Spleen (tissue), 7 donors: ENCODE measurements around the gene SNX10.

Experiments used
- POLR2A ChIP-seq, 3 donors: fragments of 450-650 bp; IDR thresholded peaks; one replicate each; pipeline ENCODE4 v1.5.1; 2017; ENCODE audit warnings: antibody characterized with exemption in 3 of 3, mild to moderate bottlenecking in 1 of 3
- POLR2AphosphoS5 ChIP-seq, 3 donors: sonication (generic); formaldehyde crosslinking; IDR thresholded peaks; one replicate each; pipeline ENCODE4 v1.5.1; 2017; ENCODE audit warnings: antibody characterized with exemption in 3 of 3
- TF ChIP-seq, protein P1 (sequence below), 11 experiments: fragments of 200-600 bp in 7 of 11; fragments of 450-650 bp in 4 of 11; sonication (generic) in 4 of 11; IDR thresholded peaks in 8 of 11; conservative IDR thresholded peaks in 3 of 11; 1 replicate in 7 of 11; 2 replicates in 4 of 11; pipeline versions ENCODE4 v1.4.0 to v1.8.0; 2016 to 2021; ENCODE audit warnings: antibody characterized with exemption in 11 of 11, inconsistent platforms in 4 of 11, mild to moderate bottlenecking in 1 of 11
- donor health status: DM: no; HTN: no; CAD: no; lungs with moderate emphysema.
- donor health status: DM: no; HTN: no; CAD: no.
- donor health status: DM: no; HTN: no; CAD: no.

DNA sequence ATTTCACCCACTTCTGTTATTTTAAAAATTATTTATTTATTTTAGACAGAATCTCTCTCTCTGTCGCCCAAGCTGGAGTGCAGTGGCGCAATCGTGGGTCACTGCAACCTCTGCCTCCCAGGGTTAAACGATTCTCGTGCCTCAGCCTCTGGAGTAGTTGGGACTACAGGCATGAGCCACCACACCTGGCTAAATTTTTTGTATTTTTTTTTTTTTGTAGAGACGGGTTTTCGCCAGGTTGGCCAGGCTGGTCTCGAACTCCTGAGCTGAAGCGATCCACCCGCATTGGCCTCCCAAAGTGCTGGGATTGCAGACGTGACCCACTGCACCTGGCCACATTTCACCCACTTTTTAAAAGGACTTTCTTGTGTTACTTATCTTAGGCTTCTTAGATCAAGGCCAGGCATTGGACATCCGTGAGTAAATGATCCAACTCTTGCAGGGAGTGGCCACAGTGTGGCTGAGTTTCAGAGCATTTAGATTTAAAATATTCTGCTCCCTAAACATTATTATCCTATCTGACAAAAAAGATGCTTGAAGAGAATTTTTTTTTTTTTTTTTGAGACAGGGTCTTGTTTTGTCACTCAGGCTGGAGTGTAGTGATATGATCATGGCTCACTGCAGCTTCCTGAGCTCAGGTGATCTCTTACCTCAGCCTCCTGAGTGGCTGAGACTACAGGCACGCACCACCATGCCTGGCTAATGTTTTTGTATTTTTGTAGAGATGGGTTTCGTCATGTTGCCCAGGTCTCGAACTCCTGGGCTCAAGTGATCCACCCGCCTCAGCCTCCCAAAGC lies 14.4 kb downstream of the SNX10 start:
- TF ChIP-seq, protein P1, sequence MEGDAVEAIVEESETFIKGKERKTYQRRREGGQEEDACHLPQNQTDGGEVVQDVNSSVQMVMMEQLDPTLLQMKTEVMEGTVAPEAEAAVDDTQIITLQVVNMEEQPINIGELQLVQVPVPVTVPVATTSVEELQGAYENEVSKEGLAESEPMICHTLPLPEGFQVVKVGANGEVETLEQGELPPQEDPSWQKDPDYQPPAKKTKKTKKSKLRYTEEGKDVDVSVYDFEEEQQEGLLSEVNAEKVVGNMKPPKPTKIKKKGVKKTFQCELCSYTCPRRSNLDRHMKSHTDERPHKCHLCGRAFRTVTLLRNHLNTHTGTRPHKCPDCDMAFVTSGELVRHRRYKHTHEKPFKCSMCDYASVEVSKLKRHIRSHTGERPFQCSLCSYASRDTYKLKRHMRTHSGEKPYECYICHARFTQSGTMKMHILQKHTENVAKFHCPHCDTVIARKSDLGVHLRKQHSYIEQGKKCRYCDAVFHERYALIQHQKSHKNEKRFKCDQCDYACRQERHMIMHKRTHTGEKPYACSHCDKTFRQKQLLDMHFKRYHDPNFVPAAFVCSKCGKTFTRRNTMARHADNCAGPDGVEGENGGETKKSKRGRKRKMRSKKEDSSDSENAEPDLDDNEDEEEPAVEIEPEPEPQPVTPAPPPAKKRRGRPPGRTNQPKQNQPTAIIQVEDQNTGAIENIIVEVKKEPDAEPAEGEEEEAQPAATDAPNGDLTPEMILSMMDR (IDR thresholded peaks at IDR 0.05 in 8 of 11, conservative IDR thresholded peaks at IDR 0.05 in 3 of 11): no peak
- no peak for TF ChIP-seq POLR2A (IDR thresholded peaks at IDR 0.05)
- TF ChIP-seq POLR2AphosphoS5 (IDR thresholded peaks at IDR 0.05): no peak
